Stimulated activated CD4-positive, alpha-beta T cell treated with anti-CD3 and anti-CD28 coated beads, Interleukin-4, amount 100 ng/mL, for 24 hours (primary cell): Measurements from ENCODE around the gene STX5.
A peak's percentile ranks its signal among the peaks of the same experiment; 100 is the strongest.
"Not testable (repeated sequence)": the region's sequence is repeated elsewhere in the genome, so short reads cannot be mapped to it uniquely, and the experiment has no call there.

Experiments
- DNase-seq: peaks from one replicate; pipeline ENCODE4 v3.0.0-alpha.2; 2020

STX5 gene

GRCh38 chr11:62828130-62828529 lies 3.7 kb downstream of the STX5 start:
- DNase-seq = not testable (repeated sequence)

GRCh38 chr11:62823677-62824076 lies 8.2 kb downstream of the STX5 start:
- no peak for DNase-seq

- DNase-seq = no peak
Observed at GRCh38 chr11:62817129-62817528, 14.7 kb downstream of the STX5 start.

- no peak for DNase-seq
Observed at GRCh38 chr11:62816557-62816956, 15.3 kb downstream of the STX5 start.

- no peak for DNase-seq
Observed at GRCh38 chr11:62811659-62812058, 20.2 kb downstream of the STX5 start.

DNA sequence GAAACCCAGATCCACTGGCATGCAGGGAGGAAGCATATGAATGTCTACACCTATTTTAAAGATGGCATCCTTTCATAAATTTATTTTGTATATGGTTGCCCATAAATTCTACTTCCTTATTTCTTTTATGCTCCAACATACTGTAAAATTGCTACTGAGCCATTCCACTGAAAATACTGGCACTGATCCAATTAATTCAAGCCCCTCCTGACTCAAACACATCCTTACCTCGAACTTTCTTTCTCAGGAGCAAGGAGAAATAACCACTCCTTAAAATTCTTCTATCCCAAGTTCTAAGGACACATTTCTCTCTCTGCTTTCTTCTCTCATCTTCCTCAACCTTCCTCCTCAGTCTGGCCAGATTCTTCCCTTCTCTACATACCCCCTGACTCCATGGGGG lies 21.1 kb downstream of the STX5 start:
- DNase-seq = no peak

GRCh38 chr11:62806611-62807121 lies 25.2 kb downstream of the STX5 start:
- no peak for DNase-seq

GRCh38 chr11:62805961-62806441 lies 25.9 kb downstream of the STX5 start:
- peak; percentile 36 for DNase-seq

DNA sequence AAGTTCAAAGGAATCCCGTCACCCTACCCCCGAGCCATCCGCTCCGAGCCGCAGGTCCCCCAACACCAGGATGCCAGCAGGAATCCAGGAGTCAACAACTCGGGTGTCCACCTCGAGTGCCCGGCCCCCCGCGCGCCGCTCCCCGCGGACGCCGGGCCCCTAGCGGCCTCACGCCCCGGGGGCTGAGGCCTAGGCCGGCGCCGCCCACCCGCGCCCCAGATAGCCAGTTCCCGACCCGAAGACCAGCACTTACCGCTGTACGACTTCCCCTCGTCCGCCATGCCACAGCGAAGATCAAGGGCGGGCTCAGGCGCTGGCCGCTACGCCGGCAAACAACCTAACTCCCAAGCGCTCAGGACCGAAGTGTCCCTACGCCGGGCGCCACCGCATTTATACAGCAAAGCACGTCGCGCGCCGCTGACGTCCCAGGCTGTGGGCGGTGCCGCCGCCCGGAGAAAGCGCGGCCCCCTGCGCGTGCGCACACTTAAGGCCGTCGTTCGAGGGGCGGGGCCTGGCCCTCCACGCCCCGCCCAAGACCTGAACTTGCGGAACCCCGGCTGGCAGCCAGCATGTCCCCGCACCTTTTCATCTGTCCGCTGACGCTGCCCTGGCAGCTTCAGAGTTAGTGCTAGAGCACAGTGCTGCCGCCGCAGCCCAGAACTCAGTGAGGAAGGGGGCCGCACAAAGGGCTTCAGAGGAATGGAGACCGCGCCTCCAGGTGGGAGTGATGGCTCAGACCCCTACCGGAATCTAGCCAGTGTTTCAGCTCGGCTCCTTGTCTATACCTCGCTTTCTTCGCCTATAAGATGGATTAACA lies 26.6 kb downstream of the STX5 start, which contains the start of gene NXF1:
TSS of gene NXF1 (minus strand) at position 365 of the 817 bp plus-strand sequence. CDS start at position 281, 84 bp downstream.
- peak; percentile 95 for DNase-seq

GRCh38 chr11:62804310-62805075 lies 27.4 kb downstream of the STX5 start:
- peak; percentile 46 for DNase-seq

- DNase-seq = no peak
Observed at GRCh38 chr11:62801071-62801470, 30.8 kb downstream of the STX5 start.

DNA sequence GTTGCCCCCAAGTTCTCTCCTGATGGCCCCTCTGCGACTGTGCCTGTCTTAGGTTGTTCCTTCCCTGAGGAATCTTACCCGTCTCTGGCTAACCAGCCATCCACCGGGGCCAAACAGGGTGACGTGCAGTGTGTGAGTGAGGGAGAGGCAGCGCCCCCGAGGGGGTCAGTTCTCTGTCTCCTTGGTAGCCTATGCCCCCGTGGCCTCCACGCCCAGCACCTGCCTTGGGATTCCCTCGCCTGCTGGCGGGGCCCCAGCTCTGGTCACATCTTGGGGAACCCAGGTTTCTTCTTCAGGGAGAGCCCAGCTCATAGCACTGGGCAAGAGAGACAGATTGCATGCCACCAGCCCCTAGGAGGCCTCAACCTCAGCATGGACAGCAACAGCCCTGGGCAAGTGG lies 32.4 kb downstream of the STX5 start:
- no peak for DNase-seq

DNA sequence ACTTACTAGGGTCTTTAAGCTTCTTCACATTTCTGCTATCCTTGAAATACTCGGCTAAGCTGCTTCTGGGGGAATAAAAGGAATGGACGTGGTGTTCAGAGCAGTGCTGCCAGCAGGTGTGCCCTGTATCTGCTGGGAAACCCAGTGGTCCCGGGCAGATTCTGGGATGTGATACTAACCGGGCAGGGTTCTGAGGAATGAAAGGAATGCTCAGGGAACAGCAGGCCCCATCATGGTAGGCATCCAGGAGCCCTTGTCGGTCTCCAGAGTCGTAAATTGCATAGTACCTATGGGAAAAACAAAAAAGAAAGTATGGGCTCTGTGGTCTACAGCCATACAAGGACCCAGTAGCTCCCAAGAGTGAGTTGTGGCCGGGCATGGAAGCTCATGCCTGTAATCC lies 35.6 kb downstream of the STX5 start:
- no peak for DNase-seq

DNA sequence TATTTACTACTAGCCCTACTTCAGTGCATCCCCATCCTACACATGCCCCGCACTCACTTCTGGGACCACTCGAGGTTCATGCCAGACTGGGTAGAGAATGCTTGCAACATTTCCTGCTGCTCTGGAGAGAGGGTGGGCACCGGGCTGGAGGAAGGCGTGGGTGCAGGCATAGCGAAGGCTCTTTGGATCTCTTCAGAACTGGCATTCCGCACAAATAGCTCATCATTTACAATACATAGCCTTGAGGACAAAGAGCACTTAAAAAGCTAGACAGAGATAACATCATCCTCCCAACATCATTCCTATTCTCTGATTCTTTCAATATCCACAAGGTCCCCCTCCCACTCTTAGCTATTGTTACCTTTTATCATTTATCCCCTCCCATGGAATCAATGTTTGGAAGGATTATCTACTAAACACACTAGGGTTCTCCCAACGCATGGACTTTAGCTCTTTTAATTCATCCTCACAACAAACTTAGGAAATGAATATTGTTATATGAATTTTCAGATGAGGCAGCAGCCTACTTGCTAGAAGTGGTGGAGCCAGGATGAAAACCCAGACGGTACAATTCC lies 37.6 kb downstream of the STX5 start:
- DNase-seq = no peak

- no peak for DNase-seq
Observed at GRCh38 chr11:62792202-62792575, 39.7 kb downstream of the STX5 start.

DNA sequence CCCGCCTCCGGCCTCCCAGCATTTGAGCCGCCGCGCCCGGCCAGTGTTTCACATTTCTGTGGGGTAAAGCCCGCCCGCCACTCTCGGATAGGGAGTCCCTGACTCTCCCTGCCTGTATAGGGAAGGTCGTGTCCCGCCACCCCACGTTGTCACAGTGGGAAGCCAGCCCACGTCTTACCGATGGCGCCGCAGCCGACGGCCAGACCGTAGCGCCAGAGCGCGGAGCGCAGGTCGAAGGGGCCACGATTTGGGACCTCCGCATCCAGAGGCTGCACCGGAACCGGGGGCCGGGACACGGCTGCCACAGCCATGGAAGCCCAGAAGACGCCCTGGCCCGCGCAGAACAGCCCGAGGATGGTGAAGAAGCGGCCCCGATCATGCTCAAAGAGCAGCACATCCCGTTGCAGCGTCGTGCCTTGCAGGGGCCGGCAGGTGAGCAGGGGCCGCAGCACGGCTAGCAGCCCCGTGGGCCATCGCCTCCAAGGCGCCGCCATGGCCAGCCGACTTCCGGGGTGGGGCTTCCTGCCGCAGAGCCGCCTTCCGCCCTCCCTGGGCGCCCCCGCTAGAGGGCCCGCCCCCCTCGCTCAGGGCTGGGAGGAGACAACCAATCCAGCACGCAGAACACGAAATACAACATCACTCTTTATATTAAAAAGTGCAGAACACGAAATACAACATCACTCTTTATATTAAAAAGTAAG lies 40.2 kb downstream of the STX5 start, which contains the start of gene TMEM223:
TSS of gene TMEM223 (minus strand) at position 506 of the 701 bp plus-strand sequence. CDS start at position 494, 12 bp downstream.
- DNase-seq = peak; percentile 91

DNA sequence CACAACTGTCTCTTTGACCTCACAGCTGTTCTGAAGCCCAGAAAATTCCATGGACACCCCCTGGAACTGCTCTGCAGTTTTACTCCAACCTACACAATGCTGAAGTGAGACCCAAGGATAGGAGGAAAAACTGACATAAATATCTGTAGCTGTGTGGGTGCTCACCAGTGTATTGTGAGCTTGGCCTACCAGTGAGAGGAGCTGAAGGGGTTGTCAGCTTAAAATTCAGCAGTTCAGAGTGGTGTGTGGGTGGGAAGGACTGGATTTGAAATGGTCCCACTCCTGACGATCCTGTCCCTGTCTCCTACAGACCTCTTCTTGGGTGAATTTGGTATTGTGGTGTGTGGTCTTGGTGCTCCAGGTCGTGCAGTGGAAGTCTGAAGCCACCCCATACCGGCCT lies 42.3 kb downstream of the STX5 start:
- DNase-seq = no peak

DNA sequence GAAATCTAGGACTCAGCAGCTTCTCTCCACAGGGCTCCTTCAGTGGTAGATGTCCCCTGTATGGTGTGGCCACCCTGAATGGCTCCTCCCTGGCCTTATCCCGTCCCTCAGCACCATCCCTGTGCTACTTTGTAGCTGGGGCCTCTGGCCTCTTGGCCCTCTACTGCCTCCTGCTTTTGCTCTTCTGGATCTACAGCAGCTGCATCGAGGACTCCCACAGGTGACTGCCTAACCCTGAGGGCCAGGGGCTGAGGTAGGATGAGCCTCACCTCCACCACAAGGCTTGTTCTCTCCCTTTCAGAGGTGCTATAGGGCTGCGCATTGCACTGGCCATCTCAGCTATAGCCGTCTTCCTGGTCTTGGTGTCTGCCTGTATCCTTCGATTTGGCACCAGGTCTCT lies 42.9 kb downstream of the STX5 start:
- DNase-seq = no peak

DNA sequence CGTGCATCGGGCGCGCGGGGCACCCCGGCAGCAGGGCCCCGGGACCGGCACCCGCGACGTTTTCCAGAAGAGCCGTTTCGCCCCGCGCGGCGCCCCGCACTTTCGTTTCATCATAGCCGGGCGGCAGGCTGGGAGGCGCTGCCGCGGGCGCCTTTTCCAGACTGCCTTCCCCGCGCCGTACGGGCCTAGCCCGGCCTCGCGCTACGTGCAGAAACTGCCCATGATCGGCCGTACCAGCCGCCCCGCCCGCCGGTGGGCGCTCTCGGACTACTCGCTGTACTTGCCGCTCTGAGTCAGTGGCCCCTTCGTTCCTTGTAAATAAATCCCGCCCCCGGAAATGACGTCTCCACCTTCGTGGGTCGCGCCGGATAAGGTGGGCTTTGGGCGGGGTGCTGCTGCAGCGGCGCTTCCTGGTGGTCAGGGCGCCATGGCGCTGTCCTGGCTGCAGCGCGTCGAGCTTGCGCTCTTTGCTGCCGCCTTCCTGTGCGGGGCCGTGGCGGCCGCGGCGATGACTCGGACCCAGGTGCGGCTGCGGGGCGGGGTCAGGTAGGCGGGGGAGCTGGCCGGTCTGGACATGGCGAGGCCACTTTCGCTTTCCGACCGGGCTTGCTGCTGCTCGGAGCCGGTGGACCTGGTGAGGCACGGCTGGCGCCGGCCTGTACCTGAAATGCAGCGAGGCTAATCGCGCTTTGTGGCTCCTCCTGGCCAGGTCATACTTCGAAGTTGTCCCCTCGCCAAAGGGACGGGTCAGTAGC lies 44.7 kb downstream of the STX5 start, which contains the start of gene TMEM179B:
TSS of gene TMEM179B (plus strand) at position 398 of the 755 bp plus-strand sequence. CDS start at position 428, 30 bp downstream.
- DNase-seq = peak; percentile 99

GRCh38 chr11:62786318-62787004 lies 45.4 kb downstream of the STX5 start:
- peak; percentile 86 for DNase-seq

DNA sequence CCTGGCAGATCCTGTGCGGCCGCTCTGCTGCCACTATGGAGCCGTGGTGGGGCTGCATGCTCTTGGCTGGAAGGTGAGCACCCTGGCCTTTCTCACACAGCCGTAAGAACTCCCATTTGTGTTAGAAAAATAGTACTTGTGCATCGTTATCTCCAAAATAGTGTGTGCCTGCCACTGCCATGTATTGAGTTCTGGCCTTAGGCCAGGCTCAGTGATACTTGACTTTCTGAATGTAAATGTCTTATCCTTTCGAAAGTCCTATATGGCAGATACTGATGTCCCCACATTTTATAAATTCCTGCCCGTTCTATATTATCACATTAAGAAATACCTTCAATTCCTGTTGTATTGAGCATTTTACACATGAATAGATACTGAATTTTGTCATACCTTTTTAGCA lies 49.1 kb downstream of the STX5 start:
- no peak for DNase-seq
